D341Med (cell line): ENCODE data around the gene PLPPR2.
"Not testable (repeated sequence)": the region's sequence is repeated elsewhere in the genome, so short reads cannot be mapped to it uniquely, and the experiment has no call there.

ENCODE experiments used
- DNase-seq: peaks from one replicate; pipeline ENCODE4 v3.0.0; 2012; ENCODE audit warnings: low spot score

Gene PLPPR2

GRCh38 chr19:11401808-11402543 lies 46.7 kb downstream of the PLPPR2 start:
- peak; percentile 33 for DNase-seq

GRCh38 chr19:11404588-11405222 lies 49.5 kb downstream of the PLPPR2 start:
- DNase-seq: no peak

GRCh38 chr19:11405846-11406643 lies 50.8 kb downstream of the PLPPR2 start:
- DNase-seq: peak; percentile 74

GRCh38 chr19:11406703-11407236 lies 51.5 kb downstream of the PLPPR2 start:
- not testable (repeated sequence) for DNase-seq

GRCh38 chr19:11408591-11408990 lies 53.4 kb downstream of the PLPPR2 start:
- no peak for DNase-seq

- no peak for DNase-seq
These were observed 55.5 kb downstream of the PLPPR2 start for GRCh38 chr19:11410682-11411081.

- peak; percentile 80 for DNase-seq
These were observed 59.3 kb downstream of the PLPPR2 start for GRCh38 chr19:11414544-11414943.
